ENCODE measurements around the gene ATXN1.

Gene ATXN1

GRCh38 chr6:16600701-16601100 is 160.6 kb downstream of the ATXN1 start:
- no peak for DNase-seq

GRCh38 chr6:16600026-16600425 is 161.2 kb downstream of the ATXN1 start:
- no peak for DNase-seq

- DNase-seq = no peak
These were observed 164.5 kb downstream of the ATXN1 start for GRCh38 chr6:16596616-16597331.

GRCh38 chr6:16595514-16596120 is 165.6 kb downstream of the ATXN1 start:
- DNase-seq = no peak

GRCh38 chr6:16594849-16595248 is 166.4 kb downstream of the ATXN1 start:
- DNase-seq = no peak

- no peak for DNase-seq
These were observed 168.9 kb downstream of the ATXN1 start for GRCh38 chr6:16592223-16592911.

- no peak for DNase-seq
These were observed 169.7 kb downstream of the ATXN1 start for GRCh38 chr6:16591396-16592222.

GRCh38 chr6:16585805-16586204 is 175.5 kb downstream of the ATXN1 start:
- DNase-seq = no peak

- DNase-seq = no peak
These were observed 178.0 kb downstream of the ATXN1 start for GRCh38 chr6:16583144-16583762.

- no peak for DNase-seq
These were observed 178.7 kb downstream of the ATXN1 start for GRCh38 chr6:16582446-16583143.

GRCh38 chr6:16578695-16579285 is 182.5 kb downstream of the ATXN1 start:
- no peak for DNase-seq

GRCh38 chr6:16576451-16577368 is 184.6 kb downstream of the ATXN1 start:
- DNase-seq = no peak

GRCh38 chr6:16575655-16576054 is 185.6 kb downstream of the ATXN1 start:
- no peak for DNase-seq

GRCh38 chr6:16572943-16573342 is 188.3 kb downstream of the ATXN1 start:
- DNase-seq = no peak

- DNase-seq = no peak
These were observed 188.9 kb downstream of the ATXN1 start for GRCh38 chr6:16572317-16572716.

GRCh38 chr6:16570946-16571345 is 190.3 kb downstream of the ATXN1 start:
- DNase-seq = no peak

GRCh38 chr6:16570221-16570553 is 191.1 kb downstream of the ATXN1 start:
- no peak for DNase-seq

- DNase-seq = no peak
These were observed 193.1 kb downstream of the ATXN1 start for GRCh38 chr6:16568128-16568527.

- DNase-seq = no peak
These were observed 194.2 kb downstream of the ATXN1 start for GRCh38 chr6:16567071-16567470.

GRCh38 chr6:16564436-16564835 is 196.8 kb downstream of the ATXN1 start:
- no peak for DNase-seq
